Fibroblast of skin of left biceps (primary cell): ENCODE data around the gene PPIP5K1.
"Not testable (repeated sequence)": the region's sequence is repeated elsewhere in the genome, so short reads cannot be mapped to it uniquely, and the experiment has no call there.

ENCODE experiments used
- DNase-seq, 2 experiments: peaks; one replicate each; pipeline ENCODE4 v3.0.0-alpha.2; 2013; ENCODE audit warnings: low read depth in 2 of 2

PPIP5K1 gene

GRCh38 chr15:43589778-43590466 lies at the start of gene PPIP5K1:
Gene PPIP5K1, minus strand, starts transcription at chr15:43590208. Its CDS starts 5,704 bp downstream, at chr15:43584504.
- DNase-seq = not testable (repeated sequence)

GRCh38 chr15:43638464-43639204 lies 48.6 kb upstream of the PPIP5K1 start:
- not testable (repeated sequence) for DNase-seq

- DNase-seq = not testable (repeated sequence)
Observed at GRCh38 chr15:43626937-43627336, 36.9 kb upstream of the PPIP5K1 start.

GRCh38 chr15:43625106-43625505 lies 35.1 kb upstream of the PPIP5K1 start:
- peak; percentile 21 to 28 for DNase-seq

- DNase-seq = not testable (repeated sequence)
Observed at GRCh38 chr15:43622068-43622799, 32.2 kb upstream of the PPIP5K1 start.

GRCh38 chr15:43618700-43619099 lies 28.7 kb upstream of the PPIP5K1 start, which contains the start of gene STRC:
Gene STRC, minus strand, starts transcription at chr15:43618800. Its CDS starts 78 bp downstream, at chr15:43618722.
- DNase-seq = not testable (repeated sequence)

- not testable (repeated sequence) for DNase-seq
Observed at GRCh38 chr15:43617750-43618149, 27.7 kb upstream of the PPIP5K1 start.

- not testable (repeated sequence) for DNase-seq
Observed at GRCh38 chr15:43602233-43602632, 12.2 kb upstream of the PPIP5K1 start.

GRCh38 chr15:43600200-43600599 lies 10.2 kb upstream of the PPIP5K1 start:
- DNase-seq = not testable (repeated sequence)

GRCh38 chr15:43599131-43599530 lies 9.1 kb upstream of the PPIP5K1 start:
- DNase-seq = not testable (repeated sequence)

- DNase-seq = not testable (repeated sequence)
Observed at GRCh38 chr15:43593328-43594190, 3.6 kb upstream of the PPIP5K1 start, which contains the start of gene CKMT1B. Gene CKMT1B, plus strand, starts transcription at chr15:43594027. Its CDS starts 192 bp downstream, at chr15:43594219.

GRCh38 chr15:43592841-43593240 lies 2.8 kb upstream of the PPIP5K1 start:
- not testable (repeated sequence) for DNase-seq

- DNase-seq = not testable (repeated sequence)
Observed at GRCh38 chr15:43574607-43575006, 15.4 kb downstream of the PPIP5K1 start.

GRCh38 chr15:43566615-43567014 lies 23.4 kb downstream of the PPIP5K1 start:
- DNase-seq = not testable (repeated sequence)

GRCh38 chr15:43563793-43564192 lies 26.2 kb downstream of the PPIP5K1 start:
- DNase-seq = not testable (repeated sequence)

GRCh38 chr15:43562753-43563152 lies 27.3 kb downstream of the PPIP5K1 start:
- not testable (repeated sequence) for DNase-seq

- DNase-seq = peak; percentile 60 to 62
Observed at GRCh38 chr15:43552986-43553385, 37.0 kb downstream of the PPIP5K1 start.

- DNase-seq = no peak
Observed at GRCh38 chr15:43552256-43552655, 37.8 kb downstream of the PPIP5K1 start.

GRCh38 chr15:43550527-43551363 lies 39.3 kb downstream of the PPIP5K1 start:
- DNase-seq = peak; percentile 69 to 81

GRCh38 chr15:43547539-43547938 lies 42.5 kb downstream of the PPIP5K1 start:
- no peak for DNase-seq
